Urothelium cell line (cell line): Measurements from ENCODE around the gene MAML3.

Experiments
- DNase-seq: peaks from one replicate; pipeline ENCODE4 v3.0.0; 2011; ENCODE audit warnings: low spot score, mixed read lengths
- FAIRE-seq: peaks from 2 replicates; lab custom pipeline; 2011; peaks lifted over from hg19 to GRCh38; lab: Jason Lieb, UNC

MAML3 gene

GRCh38 chr4:139676365-139676764, 477.6 kb downstream of the MAML3 start:
- no peak for FAIRE-seq
- no peak for DNase-seq

- DNase-seq (no peak), FAIRE-seq (no peak)
Measured at GRCh38 chr4:139675651-139676050, 478.3 kb downstream of the MAML3 start.

GRCh38 chr4:139674875-139675550, 479.0 kb downstream of the MAML3 start:
- DNase-seq (no peak), FAIRE-seq (no peak)

GRCh38 chr4:139672732-139673131, 481.3 kb downstream of the MAML3 start:
- DNase-seq, result no peak
- no peak for FAIRE-seq

- no peak for FAIRE-seq
- no peak for DNase-seq
Measured at GRCh38 chr4:139672215-139672614, 481.8 kb downstream of the MAML3 start.

- DNase-seq (no peak), FAIRE-seq (no peak)
Measured at GRCh38 chr4:139670775-139671174, 483.2 kb downstream of the MAML3 start.

GRCh38 chr4:139669890-139670289, 484.1 kb downstream of the MAML3 start:
- FAIRE-seq, result no peak
- DNase-seq, result no peak

- no peak for FAIRE-seq
- DNase-seq, result no peak
Measured at GRCh38 chr4:139669335-139669734, 484.6 kb downstream of the MAML3 start.

GRCh38 chr4:139668658-139669201, 485.3 kb downstream of the MAML3 start:
- FAIRE-seq, result no peak

GRCh38 chr4:139668036-139668435, 485.9 kb downstream of the MAML3 start:
- FAIRE-seq, result no peak
- DNase-seq, result no peak

More at GRCh38 chr4:139668658-139669201, 485.3 kb downstream of the MAML3 start:
- no peak for DNase-seq
